Neural progenitor cell (in vitro differentiated cells): ENCODE results near the gene F8. TPM values are rescaled to one million over a fixed set of nuclear protein-coding genes. Genes with fewer than 3 reads are reported as not detected.

Source experiments
- DNase-seq: peaks from one replicate; pipeline ENCODE4 v3.0.0-alpha.2; 2016; ENCODE audit warnings: low spot score
- H2AFZ ChIP-seq: fragments of 200-600 bp; sonication (generic); replicated peaks from 2 replicates; pipeline ENCODE4 v1.6.1; 2016; ENCODE audit warnings: antibody characterized with exemption
- H3F3A ChIP-seq: fragments of 200-600 bp; sonication (generic); 2 replicates; pipeline ENCODE4 v1.6.1; 2016; ENCODE audit warnings: antibody characterized with exemption, low read depth
- H3K27ac ChIP-seq: fragments of 200-600 bp; sonication (generic); 2 replicates; pipeline ENCODE4 v1.5.1; 2016; ENCODE audit warnings: mild to moderate bottlenecking
- H3K27me3 ChIP-seq: fragments of 200-600 bp; sonication (generic); 2 replicates; pipeline ENCODE4 v1.6.1; 2016; ENCODE audit warnings: mild to moderate bottlenecking, moderate library complexity
- H3K36me3 ChIP-seq: fragments of 200-600 bp; sonication (generic); 2 replicates; pipeline ENCODE4 v1.5.1; 2016
- H3K4me1 ChIP-seq: fragments of 200-600 bp; sonication (generic); 2 replicates; pipeline ENCODE4 v1.6.1; 2016; ENCODE audit warnings: mixed run types
- H3K4me2 ChIP-seq: fragments of 200-600 bp; sonication (generic); 2 replicates; pipeline ENCODE4 v1.6.1; 2016
- H3K4me3 ChIP-seq: fragments of 200-600 bp; sonication (generic); 2 replicates; pipeline ENCODE4 v1.5.1; 2016
- H3K79me2 ChIP-seq: fragments of 200-600 bp; sonication (generic); 2 replicates; pipeline ENCODE4 v1.6.1; 2016; ENCODE audit warnings: low read depth
- H3K9ac ChIP-seq: fragments of 200-600 bp; sonication (generic); 2 replicates; pipeline ENCODE4 v1.6.1; 2016
- H3K9me3 ChIP-seq: fragments of 200-600 bp; sonication (generic); 2 replicates; pipeline ENCODE4 v1.5.1; 2016; ENCODE audit warnings: low read depth
- H4K20me1 ChIP-seq: fragments of 200-600 bp; sonication (generic); 2 replicates; pipeline ENCODE4 v1.6.1; 2016; ENCODE audit warnings: low read depth
- H3K27ac Mint-ChIP-seq: 3 replicates; pipeline ENCODE4 v1.8.0; 2021; ENCODE audit warnings: mixed read lengths
- H3K27me3 Mint-ChIP-seq: 2 replicates; pipeline ENCODE4 v1.8.0; 2022; ENCODE audit warnings: low read depth, mild to moderate bottlenecking, inconsistent platforms, moderate library complexity, mixed read lengths; ENCODE audit not compliant: insufficient read depth
- H3K36me3 Mint-ChIP-seq: 3 replicates; pipeline ENCODE4 v1.8.0; 2021; ENCODE audit warnings: mixed read lengths
- H3K4me1 Mint-ChIP-seq: 3 replicates; pipeline ENCODE4 v1.8.0; 2021; ENCODE audit warnings: mixed read lengths
- H3K4me3 Mint-ChIP-seq: 3 replicates; pipeline ENCODE4 v1.8.0; 2021; ENCODE audit warnings: mild to moderate bottlenecking, moderate library complexity, mixed read lengths
- H3K9me3 Mint-ChIP-seq: 3 replicates; pipeline ENCODE4 v1.8.0; 2020; ENCODE audit warnings: mixed read lengths
- CTCF ChIP-seq: fragments of 200-600 bp; sonication (generic); IDR thresholded peaks from 2 replicates; pipeline ENCODE4 v1.5.1; 2017; ENCODE audit warnings: antibody characterized with exemption, mild to moderate bottlenecking
- EZH2 ChIP-seq: fragments of 200-600 bp; sonication (generic); IDR thresholded peaks from 2 replicates; pipeline ENCODE4 v1.6.1; 2017; ENCODE audit warnings: antibody characterized with exemption, mild to moderate bottlenecking, moderate library complexity
- EZH2phosphoT487 ChIP-seq: fragments of 200-600 bp; sonication (generic); IDR thresholded peaks from 2 replicates; pipeline ENCODE4 v1.6.1; 2017; ENCODE audit warnings: antibody characterized with exemption
- total RNA-seq: library from RNA; depleted of rRNA; stranded (reverse); fragments of >200 nt; gene quantifications from 2 replicates; pipeline ENCODE4 v1.2.3, GENCODE V29; 2015; ENCODE audit warnings: low replicate concordance

The F8 gene
- total RNA-seq, 1 donor from 2014 or later: 4.8 TPM

GRCh38 chrX:155046811-155047528 is 24.4 kb upstream of the F8 start:
- H3K4me1 ChIP-seq: no peaks in the 10 kb centered on the region
- H3K79me2 ChIP-seq: no peaks in the 10 kb centered on the region
- H3K4me1 Mint-ChIP-seq: no peaks in the 10 kb centered on the region
- no peaks in the 10 kb centered on the region for H4K20me1 ChIP-seq
- DNase-seq: no peak
- peaks cover 2% of the 10 kb centered on the region for H3K9me3 Mint-ChIP-seq
- no peak overlapping the region for H3K27ac ChIP-seq
- H3K27me3 ChIP-seq: no peaks in the 10 kb centered on the region
- TF ChIP-seq EZH2phosphoT487 (no peak), EZH2 (no peak), CTCF (no peak)
- peaks cover 2% of the 10 kb centered on the region for H3K27me3 Mint-ChIP-seq
- H3K4me3 Mint-ChIP-seq: no peak overlapping the region
- H3K9me3 ChIP-seq: no peaks in the 10 kb centered on the region
- no peaks in the 10 kb centered on the region for H3K36me3 ChIP-seq
- H3K27ac Mint-ChIP-seq: no peak overlapping the region
- H2AFZ ChIP-seq: no peak overlapping the region
- H3K36me3 Mint-ChIP-seq: peaks cover 7% of the 10 kb centered on the region
- H3K4me3 ChIP-seq: no peak overlapping the region
- no peaks in the 10 kb centered on the region for H3F3A ChIP-seq
- H3K4me2 ChIP-seq: no peak overlapping the region
- H3K9ac ChIP-seq: no peak overlapping the region

GRCh38 chrX:155046129-155046810 is 23.7 kb upstream of the F8 start:
- Histone ChIP-seq H3K9ac (no peak overlapping the region), H3K27ac (no peak overlapping the region), H3K9me3 (no peaks in the 10 kb centered on the region), H3K4me1 (no peaks in the 10 kb centered on the region), H3K27me3 (no peaks in the 10 kb centered on the region), H3K4me2 (no peak overlapping the region), H3K36me3 (no peaks in the 10 kb centered on the region), H3F3A (no peaks in the 10 kb centered on the region), H3K4me3 (no peak overlapping the region), H2AFZ (no peak overlapping the region), H4K20me1 (no peaks in the 10 kb centered on the region), H3K79me2 (no peaks in the 10 kb centered on the region)
- no peaks in the 10 kb centered on the region for H3K27me3 Mint-ChIP-seq
- no peaks in the 10 kb centered on the region for H3K4me1 Mint-ChIP-seq
- peaks cover 2% of the 10 kb centered on the region for H3K9me3 Mint-ChIP-seq
- H3K4me3 Mint-ChIP-seq: no peak overlapping the region
- DNase-seq: no peak
- no peak for TF ChIP-seq CTCF
- no peak for TF ChIP-seq EZH2phosphoT487
- no peak for TF ChIP-seq EZH2
- no peak overlapping the region for H3K27ac Mint-ChIP-seq
- H3K36me3 Mint-ChIP-seq: peaks cover 7% of the 10 kb centered on the region

GRCh38 chrX:155035688-155036087 is 13.2 kb upstream of the F8 start:
- Mint-ChIP-seq H3K27ac (no peak overlapping the region), H3K4me3 (no peak overlapping the region), H3K36me3 (peaks cover 31% of the 10 kb centered on the region), H3K9me3 (peaks cover 46% of the 10 kb centered on the region), H3K4me1 (no peaks in the 10 kb centered on the region), H3K27me3 (peaks cover 2% of the 10 kb centered on the region)
- Histone ChIP-seq H2AFZ (no peak overlapping the region), H4K20me1 (no peaks in the 10 kb centered on the region), H3K4me1 (no peaks in the 10 kb centered on the region), H3K79me2 (no peaks in the 10 kb centered on the region), H3K4me3 (no peak overlapping the region), H3K27ac (no peak overlapping the region), H3F3A (no peaks in the 10 kb centered on the region), H3K4me2 (no peak overlapping the region), H3K36me3 (peaks cover 6% of the 10 kb centered on the region), H3K9ac (no peak overlapping the region), H3K9me3 (peaks cover 32% of the 10 kb centered on the region), H3K27me3 (no peaks in the 10 kb centered on the region)
- no peak for DNase-seq
- TF ChIP-seq CTCF (no peak), EZH2phosphoT487 (no peak), EZH2 (no peak)
